ENCODE data around the gene BANF1.

Gene BANF1, protein sequence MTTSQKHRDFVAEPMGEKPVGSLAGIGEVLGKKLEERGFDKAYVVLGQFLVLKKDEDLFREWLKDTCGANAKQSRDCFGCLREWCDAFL

GRCh38 chr11:66001942-66002647 is at the start of gene BANF1, which contains the start of gene EIF1AD:
BANF1 (plus strand) TSS chr11:66002503; CDS start chr11:66003251, 748 bp downstream.
EIF1AD (minus strand) TSS chr11:66002157; CDS start chr11:66000389, 1,768 bp downstream.
- DNase-seq: peak; percentile 81 to 91

GRCh38 chr11:65953471-65953870 is 48.8 kb upstream of the BANF1 start:
- DNase-seq: no peak

DNA sequence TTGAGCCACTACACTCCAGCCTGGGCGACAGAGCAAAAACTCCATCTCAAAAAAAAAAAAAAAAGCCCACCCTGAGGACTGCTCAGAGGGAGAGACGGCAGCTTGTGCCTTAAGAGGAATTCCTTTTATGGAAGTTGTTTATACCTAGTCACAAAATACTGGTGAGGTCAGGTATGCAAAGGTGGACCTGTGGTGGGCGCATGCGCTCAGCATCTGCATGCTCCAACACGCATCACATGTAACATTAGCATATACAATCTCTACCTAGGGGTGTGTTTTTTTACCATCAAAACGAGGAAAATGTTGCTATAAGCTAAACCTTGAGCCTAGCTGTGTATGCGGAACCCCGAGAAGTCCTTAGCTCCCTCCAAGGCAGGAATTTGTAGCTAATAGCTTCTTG is 47.5 kb upstream of the BANF1 start:
- DNase-seq: no peak

DNA sequence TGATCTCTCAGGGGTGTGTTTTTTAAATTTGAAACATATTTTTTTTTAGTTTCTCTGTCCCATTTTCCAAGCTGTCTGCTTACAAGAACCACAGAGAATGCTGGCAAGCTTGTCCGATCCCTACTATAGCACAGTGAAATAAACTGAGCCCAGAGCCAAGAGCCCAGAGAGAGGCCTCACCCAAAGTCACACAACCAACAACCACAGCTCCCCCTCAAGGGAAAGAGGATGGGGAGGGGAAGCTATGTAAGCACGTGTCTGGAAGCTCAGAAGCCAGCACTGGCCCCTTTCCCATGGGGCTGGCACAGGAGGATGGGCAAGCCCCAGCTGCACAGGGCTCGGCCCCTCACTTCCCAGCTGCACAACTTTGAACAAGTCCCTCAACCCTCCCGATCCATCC is 44.0 kb upstream of the BANF1 start:
- no peak for DNase-seq

DNA sequence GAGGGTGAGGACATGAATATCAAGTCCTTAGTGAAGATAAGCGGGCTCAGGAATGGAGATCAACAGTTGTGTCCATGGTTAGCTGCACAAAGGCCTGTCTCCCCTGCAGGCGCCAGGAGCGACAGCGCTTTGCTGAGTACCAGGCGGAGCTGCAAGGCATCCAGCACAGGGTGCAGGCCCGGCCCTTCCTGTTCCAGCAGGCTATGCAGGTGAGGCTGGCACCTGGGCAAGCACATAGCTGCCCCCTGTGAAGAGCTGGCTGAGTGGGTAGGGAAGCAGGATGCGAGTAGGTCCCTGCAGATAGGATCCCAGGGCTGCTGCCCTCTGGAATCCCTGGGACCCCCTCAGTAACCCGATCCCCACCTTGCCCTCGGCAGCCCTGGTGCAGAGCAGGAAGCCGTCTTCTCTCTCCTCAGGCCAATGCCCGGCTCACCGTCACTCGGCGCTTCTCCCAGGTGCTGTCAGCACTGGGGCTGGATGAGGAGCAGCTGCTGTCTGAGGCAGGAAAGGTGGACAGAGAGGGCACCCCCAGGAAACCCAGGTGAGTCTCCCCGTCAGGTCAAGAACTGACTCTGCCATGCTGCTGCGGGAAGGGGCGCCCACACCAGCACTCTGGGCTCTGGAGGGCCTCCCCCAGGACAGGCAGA is 43.4 kb upstream of the BANF1 start:
- no peak for DNase-seq

GRCh38 chr11:65960824-65961266 is 41.5 kb upstream of the BANF1 start:
- no peak for DNase-seq

DNA sequence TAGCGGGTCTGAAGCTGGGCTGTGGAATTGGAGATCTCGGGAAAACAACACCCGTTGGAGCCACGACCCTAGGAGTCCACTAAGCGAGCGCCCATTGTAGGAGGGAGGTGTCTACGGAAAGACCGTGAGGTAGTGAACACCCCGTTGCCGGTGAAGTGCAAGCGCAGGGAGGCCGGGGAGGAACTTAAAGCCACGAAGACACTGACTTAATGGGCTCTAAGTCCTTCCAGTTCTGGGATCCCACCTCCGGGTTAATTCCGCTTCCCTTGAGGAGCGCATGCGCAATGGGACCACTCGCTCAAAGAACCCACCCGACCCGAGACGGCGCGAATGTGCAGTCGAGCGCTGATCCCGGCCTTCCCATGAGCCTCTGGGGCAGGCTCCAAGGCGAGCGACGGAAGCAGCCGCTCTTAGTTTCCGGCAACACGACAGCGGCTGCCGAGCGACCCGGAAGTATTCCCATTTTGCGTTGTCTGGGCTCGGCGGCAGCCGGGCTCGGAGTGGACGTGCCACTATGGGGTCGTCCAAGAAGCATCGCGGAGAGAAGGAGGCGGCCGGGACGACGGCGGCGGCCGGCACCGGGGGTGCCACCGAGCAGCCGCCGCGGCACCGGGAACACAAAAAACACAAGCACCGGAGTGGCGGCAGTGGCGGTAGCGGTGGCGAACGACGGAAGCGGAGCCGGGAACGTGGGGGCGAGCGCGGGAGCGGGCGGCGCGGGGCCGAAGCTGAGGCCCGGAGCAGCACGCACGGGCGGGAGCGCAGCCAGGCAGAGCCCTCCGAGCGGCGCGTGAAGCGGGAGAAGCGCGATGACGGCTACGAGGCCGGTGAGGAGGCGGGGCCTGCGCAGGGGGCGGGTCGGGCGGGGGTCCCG is 40.8 kb upstream of the BANF1 start, which contains the start of gene SART1:
SART1 (plus strand) TSS at position 468 of the 874 bp plus-strand sequence; CDS start at position 515, 47 bp downstream.
- DNase-seq: peak; percentile 92 to 96

- no peak for DNase-seq
Observed at GRCh38 chr11:65962141-65962564, 40.1 kb upstream of the BANF1 start.

DNA sequence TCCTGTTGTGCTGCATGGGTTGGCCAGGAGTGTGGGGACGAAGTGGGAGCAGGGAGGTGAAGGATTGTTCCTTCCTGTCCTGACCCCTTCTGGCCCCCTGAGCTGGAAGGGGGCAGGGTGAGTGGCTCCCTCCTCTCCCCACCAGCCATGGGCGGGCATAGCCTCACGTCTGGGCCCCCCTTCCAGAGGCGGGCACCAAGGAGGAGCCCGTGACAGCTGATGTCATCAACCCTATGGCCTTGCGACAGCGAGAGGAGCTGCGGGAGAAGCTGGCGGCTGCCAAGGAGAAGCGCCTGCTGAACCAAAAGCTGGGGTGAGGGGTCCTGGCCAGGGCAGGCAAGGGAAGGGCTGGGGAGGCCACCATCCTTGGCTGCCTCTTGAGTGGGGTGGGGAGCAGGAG is 37.4 kb upstream of the BANF1 start:
- no peak for DNase-seq

GRCh38 chr11:65965986-65966762 is 36.1 kb upstream of the BANF1 start:
- DNase-seq: no peak

DNA sequence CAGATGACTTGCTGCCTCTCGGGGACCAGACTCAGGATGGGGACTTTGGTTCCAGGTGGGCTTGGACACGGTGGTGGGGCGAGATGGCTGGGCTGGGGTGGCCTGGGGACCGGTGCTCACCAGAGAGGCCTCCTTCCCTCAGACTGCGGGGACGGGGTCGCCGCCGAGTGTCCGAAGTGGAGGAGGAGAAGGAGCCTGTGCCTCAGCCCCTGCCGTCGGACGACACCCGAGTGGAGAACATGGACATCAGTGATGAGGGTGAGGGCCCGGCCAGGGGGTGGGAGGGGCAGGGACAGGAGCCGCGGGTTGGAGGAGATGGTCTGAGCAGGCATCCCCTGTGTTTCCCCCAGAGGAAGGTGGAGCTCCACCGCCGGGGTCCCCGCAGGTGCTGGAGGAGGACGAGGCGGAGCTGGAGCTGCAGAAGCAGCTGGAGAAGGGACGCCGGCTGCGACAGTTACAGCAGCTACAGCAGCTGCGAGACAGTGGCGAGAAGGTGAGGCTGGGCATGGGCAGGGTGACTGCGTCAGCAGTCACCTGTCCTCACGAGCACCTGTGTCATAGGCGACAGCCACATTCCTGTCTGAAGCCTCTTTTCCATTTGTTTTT is 34.9 kb upstream of the BANF1 start:
- no peak for DNase-seq

DNA sequence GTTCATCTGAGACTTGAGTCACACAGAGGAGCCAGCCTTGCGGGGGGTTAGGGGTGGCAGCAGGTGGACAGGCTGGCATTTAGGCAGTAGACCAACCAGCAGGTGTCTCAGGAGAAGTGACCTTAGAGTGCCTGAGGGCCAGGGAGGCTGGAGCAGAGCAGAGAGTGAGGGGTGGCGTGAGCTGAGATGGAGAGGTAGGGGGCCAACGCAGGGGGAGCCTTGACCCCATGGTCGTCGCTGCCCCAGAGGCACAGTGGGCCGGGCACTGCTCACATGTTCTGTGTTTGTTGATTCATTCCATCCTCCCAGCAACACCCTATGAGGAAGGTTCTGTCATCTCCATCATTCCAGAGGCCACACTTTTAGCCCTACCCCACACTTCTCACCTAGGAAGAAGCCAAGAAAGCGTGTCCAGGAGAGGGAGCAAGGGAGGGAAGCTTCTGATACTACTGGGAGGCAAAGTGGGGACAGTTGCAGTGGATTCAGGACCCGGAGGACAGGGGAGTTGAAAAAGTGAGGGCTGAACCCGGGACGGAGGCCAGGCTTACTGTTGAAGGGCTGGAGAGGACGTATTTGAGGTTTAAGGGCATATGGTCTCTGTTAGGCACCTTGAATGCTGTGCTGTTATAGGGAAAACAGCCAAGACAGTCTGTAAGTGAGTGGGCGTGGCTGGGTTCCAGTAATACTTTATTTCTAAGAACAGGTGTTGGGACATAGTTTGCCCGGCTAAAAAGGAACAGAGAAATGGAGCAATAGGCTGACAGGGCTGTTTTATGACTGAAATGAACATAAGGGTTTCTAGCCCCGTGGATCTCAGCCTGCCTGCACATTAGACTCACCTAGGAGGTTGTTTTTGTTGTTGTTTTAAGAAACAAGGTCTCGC is 33.5 kb upstream of the BANF1 start:
- no peak for DNase-seq

DNA sequence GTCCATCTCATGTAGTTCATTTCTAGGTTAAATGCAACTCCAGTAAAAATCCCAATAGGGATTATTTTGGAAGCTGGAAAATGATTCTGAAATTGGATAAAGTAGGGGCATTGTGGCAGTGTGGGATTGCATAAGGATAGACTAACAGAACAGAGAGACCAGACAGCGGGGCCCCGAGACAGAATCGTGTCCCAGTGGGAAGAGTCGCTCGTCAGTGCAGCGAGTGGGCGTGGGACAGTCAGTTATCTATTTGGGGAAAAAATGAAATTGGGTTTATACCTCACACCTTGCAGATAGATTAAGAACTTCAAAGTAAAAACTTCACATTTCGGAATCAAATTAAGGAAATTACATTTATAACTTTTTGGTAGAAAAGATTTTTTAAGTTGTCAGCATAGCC is 30.2 kb upstream of the BANF1 start:
- DNase-seq: no peak

- no peak for DNase-seq
Observed at GRCh38 chr11:65973439-65974110, 28.7 kb upstream of the BANF1 start.

GRCh38 chr11:65975771-65976170 is 26.5 kb upstream of the BANF1 start:
- DNase-seq: no peak

- DNase-seq: no peak
Observed at GRCh38 chr11:65976216-65977176, 25.8 kb upstream of the BANF1 start.

DNA sequence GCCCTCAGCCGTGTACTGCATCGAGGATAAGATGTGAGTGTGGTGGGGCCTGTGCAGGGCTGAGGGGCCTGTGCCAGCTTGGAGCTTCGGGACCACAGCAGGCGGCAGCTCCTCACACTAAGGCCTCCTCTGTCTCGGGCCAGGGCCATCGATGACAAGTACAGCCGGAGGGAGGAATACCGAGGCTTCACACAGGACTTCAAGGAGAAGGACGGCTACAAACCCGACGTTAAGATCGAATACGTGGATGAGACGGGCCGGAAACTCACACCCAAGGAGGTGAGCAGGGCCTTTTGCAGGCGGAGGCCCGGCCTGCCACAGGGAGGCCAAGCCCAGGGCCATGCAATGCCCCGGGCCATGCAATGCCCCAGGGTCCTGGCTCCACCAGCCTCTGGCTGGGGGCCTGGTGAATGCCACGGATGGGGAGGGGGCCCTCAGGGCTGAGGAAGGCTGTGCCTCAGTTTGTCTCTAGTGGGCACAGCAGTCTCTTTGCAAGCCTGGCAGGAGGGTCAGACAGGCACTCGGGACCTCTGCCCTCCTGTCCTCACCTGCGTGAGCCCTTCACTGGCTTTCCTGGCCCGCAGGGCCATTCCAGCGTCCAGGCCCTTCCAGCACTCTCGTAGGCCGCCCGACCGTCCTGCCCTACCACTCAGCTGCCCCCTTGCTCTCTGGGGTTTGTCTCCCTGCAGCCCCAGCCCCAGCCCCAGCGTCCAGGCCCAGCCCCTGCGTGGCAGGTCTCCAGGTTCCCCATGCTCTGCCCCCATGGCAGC is 24.5 kb upstream of the BANF1 start:
- DNase-seq: no peak
